Type B pancreatic cell (in vitro differentiated cells): ENCODE measurements around the gene DDC. TPM values are rescaled to one million over a fixed set of nuclear protein-coding genes. Genes with fewer than 3 reads are reported as not detected.
"Not testable (repeated sequence)": the region's sequence is repeated elsewhere in the genome, so short reads cannot be mapped to it uniquely, and the experiment has no call there.

ENCODE experiments used
- DNase-seq: peaks from one replicate; pipeline ENCODE4 v3.0.0; 2021; ENCODE audit warnings: mixed read lengths; ENCODE audit not compliant: unreplicated experiment; ENCODE audit errors: extremely low spot score
- H3K27ac Mint-ChIP-seq: 2 replicates; pipeline ENCODE4 v1.8.0; 2021; ENCODE audit warnings: mild to moderate bottlenecking, mixed read lengths
- H3K27me3 Mint-ChIP-seq: 2 replicates; pipeline ENCODE4 v1.8.0; 2021; ENCODE audit warnings: mixed read lengths
- H3K36me3 Mint-ChIP-seq: 2 replicates; pipeline ENCODE4 v1.8.0; 2021; ENCODE audit warnings: mixed read lengths
- H3K4me1 Mint-ChIP-seq: one replicate; pipeline ENCODE4 v1.8.0; 2021; ENCODE audit warnings: mixed read lengths; ENCODE audit not compliant: unreplicated experiment
- H3K4me3 Mint-ChIP-seq: 2 replicates; pipeline ENCODE4 v1.8.0; 2021; ENCODE audit warnings: mild to moderate bottlenecking, mixed read lengths
- H3K9me3 Mint-ChIP-seq: 2 replicates; pipeline ENCODE4 v1.8.0; 2021; ENCODE audit warnings: mixed read lengths
- CTCF ChIP-seq: fragments of 200-600 bp; sonication (generic); conservative IDR thresholded peaks from 2 replicates; pipeline ENCODE4 v1.5.0; 2021; ENCODE audit warnings: antibody characterized with exemption, mild to moderate bottlenecking
- total RNA-seq: library from RNA; stranded (reverse); gene quantifications from 2 replicates; pipeline ENCODE4 v1.2.1, GENCODE V29; 2021; ENCODE audit warnings: low replicate concordance

DDC gene
- total RNA-seq, 1 donor from 2014 or later = 29.9 TPM

GRCh38 chr7:50467817-50468610 lies 97.2 kb downstream of the DDC start:
- Mint-ChIP-seq H3K27me3 (peaks cover 10% of the 10 kb centered on the region), H3K27ac (peak overlapping the region; percentile 68), H3K9me3 (no peaks in the 10 kb centered on the region), H3K4me3 (no peak overlapping the region), H3K36me3 (no peaks in the 10 kb centered on the region), H3K4me1 (no peaks in the 10 kb centered on the region)
- DNase-seq = peak; percentile 82
- peak; percentile 94 for TF ChIP-seq CTCF

GRCh38 chr7:50466815-50467585 lies 98.2 kb downstream of the DDC start:
- TF ChIP-seq CTCF = no peak
- no peaks in the 10 kb centered on the region for H3K4me1 Mint-ChIP-seq
- H3K27me3 Mint-ChIP-seq = peaks cover 10% of the 10 kb centered on the region
- no peak for DNase-seq
- no peaks in the 10 kb centered on the region for H3K9me3 Mint-ChIP-seq
- no peak overlapping the region for H3K4me3 Mint-ChIP-seq
- no peaks in the 10 kb centered on the region for H3K36me3 Mint-ChIP-seq
- no peak overlapping the region for H3K27ac Mint-ChIP-seq

- H3K27ac Mint-ChIP-seq = no peak overlapping the region
- DNase-seq = no peak
- H3K4me3 Mint-ChIP-seq = no peak overlapping the region
- peaks cover 7% of the 10 kb centered on the region for H3K27me3 Mint-ChIP-seq
- no peak for TF ChIP-seq CTCF
- H3K36me3 Mint-ChIP-seq = no peaks in the 10 kb centered on the region
- no peaks in the 10 kb centered on the region for H3K4me1 Mint-ChIP-seq
- peaks cover under 1% of the 10 kb centered on the region for H3K9me3 Mint-ChIP-seq
These were observed 102.2 kb downstream of the DDC start for GRCh38 chr7:50463035-50463434.

- no peak for DNase-seq
- no peaks in the 10 kb centered on the region for H3K36me3 Mint-ChIP-seq
- H3K4me1 Mint-ChIP-seq = no peaks in the 10 kb centered on the region
- no peak for TF ChIP-seq CTCF
- H3K27ac Mint-ChIP-seq = no peak overlapping the region
- peaks cover 5% of the 10 kb centered on the region for H3K9me3 Mint-ChIP-seq
- peaks cover 4% of the 10 kb centered on the region for H3K27me3 Mint-ChIP-seq
- H3K4me3 Mint-ChIP-seq = no peak overlapping the region
These were observed 102.8 kb downstream of the DDC start for GRCh38 chr7:50462361-50462760.

GRCh38 chr7:50461695-50462094 lies 103.5 kb downstream of the DDC start:
- Mint-ChIP-seq H3K27me3 (peaks cover 4% of the 10 kb centered on the region), H3K27ac (no peak overlapping the region), H3K4me1 (no peaks in the 10 kb centered on the region), H3K9me3 (peaks cover 5% of the 10 kb centered on the region), H3K4me3 (no peak overlapping the region), H3K36me3 (no peaks in the 10 kb centered on the region)
- no peak for DNase-seq
- no peak for TF ChIP-seq CTCF

GRCh38 chr7:50459183-50459582 lies 106.0 kb downstream of the DDC start:
- H3K36me3 Mint-ChIP-seq, H3K27ac Mint-ChIP-seq, H3K4me1 Mint-ChIP-seq, H3K4me3 Mint-ChIP-seq, H3K9me3 Mint-ChIP-seq, DNase-seq: not testable (repeated sequence)
- H3K27me3 Mint-ChIP-seq = peaks cover 12% of the 10 kb centered on the region

GRCh38 chr7:50458651-50459050 lies 106.6 kb downstream of the DDC start:
- H3K27me3 Mint-ChIP-seq = peaks cover 12% of the 10 kb centered on the region
- H3K4me3 Mint-ChIP-seq, H3K9me3 Mint-ChIP-seq, H3K36me3 Mint-ChIP-seq, DNase-seq, H3K4me1 Mint-ChIP-seq, H3K27ac Mint-ChIP-seq: not testable (repeated sequence)
